ENCODE measurements around the gene RFX6.

RFX6 gene

DNA sequence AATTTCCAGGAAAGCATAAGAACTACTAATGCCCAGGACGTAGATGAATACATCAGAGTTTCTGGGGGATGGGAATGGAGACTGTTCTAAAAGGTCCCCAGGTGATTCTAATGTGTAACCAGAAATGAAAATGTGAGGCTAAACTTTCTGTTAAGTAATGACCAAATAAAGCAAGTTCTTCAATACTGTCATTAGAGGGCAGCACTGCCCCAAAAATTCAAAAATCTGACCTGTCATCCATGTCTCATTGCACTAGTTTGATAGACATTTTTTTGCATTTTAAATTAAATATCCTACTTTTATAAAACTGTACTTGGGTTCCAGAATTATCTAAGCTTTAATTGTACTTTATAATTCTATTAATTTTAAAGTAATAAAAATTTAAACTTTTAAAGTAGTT is 94.9 kb downstream of the RFX6 start:
- no peak for DNase-seq (ENCODE audit: low read depth in 3 of 3, low spot score in 1 of 3)

- no peak for DNase-seq (ENCODE audit: low read depth in 3 of 3, low spot score in 1 of 3)
Measured at GRCh38 chr6:116973976-116974375, 96.9 kb downstream of the RFX6 start.

DNA sequence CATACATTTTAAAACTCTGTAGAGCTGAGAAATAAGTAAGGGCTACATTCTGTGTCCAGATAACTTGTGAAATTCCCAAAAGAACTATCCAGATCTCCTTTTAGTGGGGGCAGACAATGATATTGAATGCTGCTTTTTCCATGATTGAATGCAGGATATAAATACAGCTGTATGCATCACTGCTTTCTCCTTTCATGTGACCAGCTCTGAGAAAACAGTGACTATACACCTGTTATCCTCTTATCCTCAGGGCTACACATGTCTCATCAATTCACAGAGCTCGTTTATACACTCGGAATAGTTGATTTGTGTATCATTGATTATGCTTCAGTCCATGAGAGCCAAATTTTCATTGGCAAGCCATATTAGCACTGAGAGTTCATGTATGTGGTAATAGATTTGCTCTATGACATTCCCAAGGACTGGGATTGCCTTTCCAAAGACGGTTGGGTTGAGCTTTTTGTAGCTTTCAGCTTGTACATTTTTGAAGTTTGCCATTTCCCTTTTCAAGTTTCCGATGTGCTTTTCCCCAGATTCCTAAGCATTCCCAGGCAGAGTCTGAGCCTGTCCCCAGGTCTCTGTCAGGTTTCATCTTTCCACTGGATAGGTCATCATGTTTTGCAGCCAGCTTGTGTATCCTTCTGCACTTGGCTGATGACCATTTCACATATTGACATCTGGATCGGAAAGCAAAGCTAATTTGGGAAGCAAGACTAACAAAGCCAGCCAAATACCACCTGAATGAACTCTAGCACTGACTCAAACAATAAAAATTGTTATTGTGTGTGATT is 97.7 kb downstream of the RFX6 start:
- no peak for DNase-seq (ENCODE audit: low read depth in 3 of 3, low spot score in 1 of 3)

GRCh38 chr6:116975600-116975999 is 98.6 kb downstream of the RFX6 start:
- DNase-seq (ENCODE audit: low read depth in 3 of 3, low spot score in 1 of 3), result no peak

DNA sequence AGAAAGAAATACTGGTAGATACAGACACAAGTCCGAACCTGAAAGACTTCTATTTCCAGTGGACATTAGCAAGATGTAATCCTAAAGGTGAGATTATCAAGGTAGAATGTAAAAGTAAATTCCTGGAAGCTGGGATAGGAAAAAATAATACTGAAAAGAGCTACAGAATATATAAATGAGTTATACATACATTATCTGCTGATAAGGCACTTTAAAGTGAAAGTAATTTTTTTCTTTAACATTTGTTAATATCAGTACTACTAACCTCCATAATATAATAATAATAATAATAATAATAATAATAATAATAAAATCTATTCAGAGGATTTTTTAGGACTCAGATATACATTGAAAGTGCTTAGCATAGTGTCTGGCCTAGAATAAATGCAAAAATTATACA is 102.5 kb downstream of the RFX6 start:
- no peak for DNase-seq (ENCODE audit: low read depth in 3 of 3, low spot score in 1 of 3)
